GM12872 (cell line): ENCODE measurements around the gene PLEK.

Experiments used
- CTCF ChIP-seq: IDR thresholded peaks from 3 replicates; pipeline ENCODE4 v1.5.1; 2011; ENCODE audit warnings: low read depth, mild to moderate bottlenecking, low read length, moderate library complexity; ENCODE audit not compliant: insufficient read depth

Gene PLEK

GRCh38 chr2:68368654-68369336, 3.7 kb downstream of the PLEK start:
- no peak for TF ChIP-seq CTCF

- TF ChIP-seq CTCF = no peak
These were observed 4.3 kb downstream of the PLEK start for GRCh38 chr2:68369337-68369734.

GRCh38 chr2:68371138-68371537, 6.1 kb downstream of the PLEK start:
- no peak for TF ChIP-seq CTCF

GRCh38 chr2:68371581-68371980, 6.5 kb downstream of the PLEK start:
- no peak for TF ChIP-seq CTCF

- no peak for TF ChIP-seq CTCF
These were observed 7.4 kb downstream of the PLEK start for GRCh38 chr2:68372485-68372884.

- no peak for TF ChIP-seq CTCF
These were observed 9.1 kb downstream of the PLEK start for GRCh38 chr2:68374184-68374583.

GRCh38 chr2:68375582-68375981, 10.5 kb downstream of the PLEK start:
- no peak for TF ChIP-seq CTCF
